Spleen (tissue), 11 donors: Measurements from ENCODE around the gene PIGN. TPM values are rescaled to one million over a fixed set of nuclear protein-coding genes. Genes with fewer than 3 reads are reported as not detected.

Source experiments
- DNase-seq: peaks from one replicate; pipeline ENCODE4 v3.0.0-alpha.2; 2020
- H3K27ac ChIP-seq, 8 donors: fragments of 200-600 bp; sonication (generic) in 7 of 8; 1 replicate in 4 of 8; 2 replicates in 4 of 8; pipeline versions ENCODE4 v1.5.0 to v1.8.0; 2016 to 2021; ENCODE audit warnings: inconsistent platforms in 4 of 8, mild to moderate bottlenecking in 4 of 8, moderate library complexity in 1 of 8
- H3K27me3 ChIP-seq, 7 donors: fragments of 200-600 bp; sonication (generic) in 6 of 7; replicated peaks in 1 of 7; 1 replicate in 4 of 7; 2 replicates in 3 of 7; pipeline versions ENCODE4 v1.5.0 to v1.8.0; 2016 to 2021; ENCODE audit warnings: inconsistent platforms in 3 of 7, mild to moderate bottlenecking in 1 of 7
- H3K36me3 ChIP-seq, 6 donors: fragments of 200-600 bp; sonication (generic) in 5 of 6; 1 replicate in 4 of 6; 2 replicates in 2 of 6; pipeline versions ENCODE4 v1.5.0 to v1.8.0; 2016 to 2021; ENCODE audit warnings: inconsistent platforms in 2 of 6
- H3K4me1 ChIP-seq, 6 donors: fragments of 200-600 bp; sonication (generic) in 5 of 6; 1 replicate in 3 of 6; 2 replicates in 3 of 6; pipeline versions ENCODE4 v1.5.0 to v1.8.0; 2016 to 2021; ENCODE audit warnings: inconsistent platforms in 3 of 6
- H3K4me3 ChIP-seq, 8 donors: fragments of 200-600 bp; sonication (generic) in 7 of 8; 1 replicate in 4 of 8; 2 replicates in 4 of 8; pipeline versions ENCODE4 v1.5.0 to v1.8.0; 2016 to 2021; ENCODE audit warnings: inconsistent platforms in 4 of 8, mild to moderate bottlenecking in 4 of 8, moderate library complexity in 2 of 8
- H3K9me3 ChIP-seq, 8 donors: fragments of 200-600 bp; sonication (generic) in 7 of 8; 1 replicate in 4 of 8; 2 replicates in 4 of 8; pipeline versions ENCODE4 v1.5.0 to v1.8.0; 2016 to 2021; ENCODE audit warnings: inconsistent platforms in 4 of 8
- POLR2A ChIP-seq, 3 donors: fragments of 450-650 bp; IDR thresholded peaks; one replicate each; pipeline ENCODE4 v1.5.1; 2017; ENCODE audit warnings: antibody characterized with exemption in 3 of 3, mild to moderate bottlenecking in 1 of 3
- POLR2AphosphoS5 ChIP-seq, 3 donors: sonication (generic); formaldehyde crosslinking; IDR thresholded peaks; one replicate each; pipeline ENCODE4 v1.5.1; 2017; ENCODE audit warnings: antibody characterized with exemption in 3 of 3
- WGBS, 5 donors: extraction: QIAGEN DNeasy Blood & Tissue Kit in 3 of 5; methylation state at CpG; one replicate each; pipeline versions ENCODE4 v1.1.5 to v1.1.7; 2013 to 2018; 5-methylcytosine and 5-hydroxymethylcytosine counted together
- intact Hi-C: fragments of 100-400 bp; cut with DNase I; formaldehyde crosslinking; loops from one replicate; pipeline ENCODE4 v1.15.0; 2023; ENCODE audit warnings: low total_unique reads
- polyA plus RNA-seq, 3 donors: library from polyadenylated mRNA; stranded (reverse); fragments of 200-250 nt; gene quantifications; one replicate each; pipeline ENCODE4 v1.2.1, GENCODE V29; 2013
- total RNA-seq, 7 donors: library from RNA; depleted of rRNA in 3 of 7; stranded (reverse); fragments of >200 nt in 3 of 7; fragmentation: NEBNext Ultra II Directional in 4 of 7; extraction: Animal tissue kit (Norgen Biotek cat#: 25700) in 4 of 7; gene quantifications; one replicate each; pipeline versions ENCODE4 v1.1.0 to v1.2.1, GENCODE V29; 2016 to 2021
- TF ChIP-seq, protein P1 (sequence below), 11 experiments: fragments of 200-600 bp in 7 of 11; fragments of 450-650 bp in 4 of 11; sonication (generic) in 4 of 11; IDR thresholded peaks in 8 of 11; conservative IDR thresholded peaks in 3 of 11; 1 replicate in 7 of 11; 2 replicates in 4 of 11; pipeline versions ENCODE4 v1.4.0 to v1.8.0; 2016 to 2021; ENCODE audit warnings: antibody characterized with exemption in 11 of 11, inconsistent platforms in 4 of 11, mild to moderate bottlenecking in 1 of 11
- donor health status: healthy with polysubstance abuse.
- donor health status: DM: no; HTN: no; CAD: no; lungs with moderate emphysema.
- donor health status: DM: no; HTN: no; CAD: no.
- donor health status: Bipolar disorder and iron deficiency.
- donor health status: healthy.
- donor health status: DM: no; HTN: no; CAD: no.
- donor health status: DM: yes; HTN: yes; CAD: no.

The PIGN gene
- total and polyA plus RNA-seq, 10 donors, result 4.0 to 41.4 (median 25.4) TPM

DNA sequence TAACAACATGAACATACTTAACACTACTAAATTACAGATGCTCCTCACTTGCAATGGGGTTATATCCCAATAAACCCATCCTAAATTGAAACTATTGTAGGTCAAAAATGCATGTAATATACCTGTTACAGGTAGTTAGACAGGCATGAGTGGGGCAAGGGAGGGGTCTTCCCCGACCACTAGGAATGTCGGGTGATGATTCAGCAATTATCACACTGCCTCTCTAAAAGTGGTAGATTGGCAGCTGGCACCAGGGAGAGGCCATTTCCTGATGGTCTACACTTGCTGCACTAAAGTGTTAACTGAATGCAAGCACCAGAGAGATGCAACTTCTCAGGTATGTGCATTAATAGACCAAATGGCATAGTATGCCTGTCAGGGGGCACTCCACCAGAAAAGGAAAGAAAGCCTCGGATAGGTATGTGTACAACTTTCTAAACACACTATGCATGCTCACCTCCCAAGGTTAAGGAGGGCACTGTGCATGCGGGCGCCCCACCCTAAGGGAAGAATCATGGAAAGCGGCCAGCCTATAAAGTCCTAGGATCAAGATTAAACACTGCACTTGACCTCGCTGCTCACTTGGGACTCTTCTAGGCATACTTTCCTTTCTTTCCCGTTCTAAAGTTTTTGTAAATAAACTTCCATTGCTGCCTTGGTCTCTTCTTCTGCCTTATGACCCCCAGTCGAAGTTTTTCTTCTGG lies 35.6 kb downstream of the PIGN start:
- Histone ChIP-seq H3K9me3 (no peaks in the 10 kb centered on the region), H3K27ac (no peak overlapping the region), H3K36me3 (peaks cover 0 to 55% (median 9%) of the 10 kb centered on the region in 6 donors), H3K4me3 (no peak overlapping the region), H3K27me3 (no peaks in the 10 kb centered on the region), H3K4me1 (no peaks in the 10 kb centered on the region)
- WGBS, 5 donors, result 92 to 95% (median 92%) methylated on average over 9 of the region's 9 CpGs
- intact Hi-C loops, result no loop called here
- DNase-seq, result no peak
- TF ChIP-seq, protein P1, sequence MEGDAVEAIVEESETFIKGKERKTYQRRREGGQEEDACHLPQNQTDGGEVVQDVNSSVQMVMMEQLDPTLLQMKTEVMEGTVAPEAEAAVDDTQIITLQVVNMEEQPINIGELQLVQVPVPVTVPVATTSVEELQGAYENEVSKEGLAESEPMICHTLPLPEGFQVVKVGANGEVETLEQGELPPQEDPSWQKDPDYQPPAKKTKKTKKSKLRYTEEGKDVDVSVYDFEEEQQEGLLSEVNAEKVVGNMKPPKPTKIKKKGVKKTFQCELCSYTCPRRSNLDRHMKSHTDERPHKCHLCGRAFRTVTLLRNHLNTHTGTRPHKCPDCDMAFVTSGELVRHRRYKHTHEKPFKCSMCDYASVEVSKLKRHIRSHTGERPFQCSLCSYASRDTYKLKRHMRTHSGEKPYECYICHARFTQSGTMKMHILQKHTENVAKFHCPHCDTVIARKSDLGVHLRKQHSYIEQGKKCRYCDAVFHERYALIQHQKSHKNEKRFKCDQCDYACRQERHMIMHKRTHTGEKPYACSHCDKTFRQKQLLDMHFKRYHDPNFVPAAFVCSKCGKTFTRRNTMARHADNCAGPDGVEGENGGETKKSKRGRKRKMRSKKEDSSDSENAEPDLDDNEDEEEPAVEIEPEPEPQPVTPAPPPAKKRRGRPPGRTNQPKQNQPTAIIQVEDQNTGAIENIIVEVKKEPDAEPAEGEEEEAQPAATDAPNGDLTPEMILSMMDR (IDR thresholded peaks at IDR 0.05 in 8 of 11, conservative IDR thresholded peaks at IDR 0.05 in 3 of 11), result no peak
- TF ChIP-seq POLR2A (IDR thresholded peaks at IDR 0.05), result no peak
- TF ChIP-seq POLR2AphosphoS5 (IDR thresholded peaks at IDR 0.05), result no peak

DNA sequence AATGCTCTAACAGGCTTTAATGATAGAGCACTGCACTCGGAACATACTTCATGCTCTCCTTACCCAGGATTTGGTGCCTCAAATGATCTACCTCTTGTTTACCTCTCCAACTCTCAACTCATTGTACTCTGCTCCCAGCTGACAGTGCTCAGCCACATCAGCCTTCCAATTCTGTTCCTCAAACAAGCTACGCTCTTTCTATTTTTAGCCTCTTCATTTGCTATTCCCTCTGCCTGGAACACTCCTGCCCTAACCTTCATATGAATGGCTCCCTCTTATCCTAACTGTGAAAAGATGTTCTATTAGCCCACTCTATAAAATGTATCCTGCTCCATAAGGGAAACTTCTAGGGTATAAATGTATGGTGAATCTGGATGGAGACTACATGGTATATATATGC lies 42.5 kb downstream of the PIGN start:
- H3K4me3 ChIP-seq, result no peak overlapping the region
- H3K9me3 ChIP-seq, result no peaks in the 10 kb centered on the region
- WGBS, 5 donors, result 93 to 100% (median 95%) methylated on average over 2 of the region's 2 CpGs
- DNase-seq, result no peak
- no peak overlapping the region for H3K27ac ChIP-seq
- TF ChIP-seq POLR2AphosphoS5 (IDR thresholded peaks at IDR 0.05), result no peak
- TF ChIP-seq, protein P1 (IDR thresholded peaks at IDR 0.05 in 8 of 11, conservative IDR thresholded peaks at IDR 0.05 in 3 of 11), result no peak
- TF ChIP-seq POLR2A (IDR thresholded peaks at IDR 0.05), result no peak
- no peaks in the 10 kb centered on the region for H3K4me1 ChIP-seq
- intact Hi-C loops, result no loop called here
- peaks cover 0 to 56% (median 16%) of the 10 kb centered on the region in 6 donors for H3K36me3 ChIP-seq
- no peaks in the 10 kb centered on the region for H3K27me3 ChIP-seq

DNA sequence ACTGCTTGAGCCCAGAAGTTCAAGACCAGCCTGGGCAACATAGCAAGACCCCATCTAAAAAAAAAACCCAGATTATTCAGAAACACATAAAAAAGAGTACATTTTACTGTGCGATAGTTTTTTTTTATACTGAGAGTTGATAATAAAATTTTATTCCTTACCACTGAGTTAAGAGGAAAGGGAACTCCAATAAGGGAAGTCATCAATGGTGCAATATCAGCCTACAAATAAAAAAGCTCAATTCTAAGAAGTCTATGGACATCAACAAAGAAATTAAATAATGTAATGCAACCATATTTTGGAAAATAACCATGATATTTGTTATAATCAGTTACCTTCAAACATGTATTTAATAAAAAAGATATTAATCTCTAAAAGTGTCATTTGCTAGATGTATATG lies 46.6 kb downstream of the PIGN start:
- DNase-seq, result no peak
- H3K36me3 ChIP-seq, result peaks cover 0 to 68% (median 24%) of the 10 kb centered on the region in 6 donors
- H3K4me3 ChIP-seq, result no peak overlapping the region
- no peaks in the 10 kb centered on the region for H3K4me1 ChIP-seq
- H3K9me3 ChIP-seq, result no peaks in the 10 kb centered on the region
- H3K27ac ChIP-seq, result no peak overlapping the region
- no peaks in the 10 kb centered on the region for H3K27me3 ChIP-seq
- 2 to 100% (median 91%) methylated on average over 1 of the region's 1 CpG for WGBS, 5 donors
- TF ChIP-seq POLR2AphosphoS5 (IDR thresholded peaks at IDR 0.05) (no peak), POLR2A (IDR thresholded peaks at IDR 0.05) (no peak)
- TF ChIP-seq, protein P1 (IDR thresholded peaks at IDR 0.05 in 8 of 11, conservative IDR thresholded peaks at IDR 0.05 in 3 of 11), result no peak
- intact Hi-C loops, result no loop called here

DNA sequence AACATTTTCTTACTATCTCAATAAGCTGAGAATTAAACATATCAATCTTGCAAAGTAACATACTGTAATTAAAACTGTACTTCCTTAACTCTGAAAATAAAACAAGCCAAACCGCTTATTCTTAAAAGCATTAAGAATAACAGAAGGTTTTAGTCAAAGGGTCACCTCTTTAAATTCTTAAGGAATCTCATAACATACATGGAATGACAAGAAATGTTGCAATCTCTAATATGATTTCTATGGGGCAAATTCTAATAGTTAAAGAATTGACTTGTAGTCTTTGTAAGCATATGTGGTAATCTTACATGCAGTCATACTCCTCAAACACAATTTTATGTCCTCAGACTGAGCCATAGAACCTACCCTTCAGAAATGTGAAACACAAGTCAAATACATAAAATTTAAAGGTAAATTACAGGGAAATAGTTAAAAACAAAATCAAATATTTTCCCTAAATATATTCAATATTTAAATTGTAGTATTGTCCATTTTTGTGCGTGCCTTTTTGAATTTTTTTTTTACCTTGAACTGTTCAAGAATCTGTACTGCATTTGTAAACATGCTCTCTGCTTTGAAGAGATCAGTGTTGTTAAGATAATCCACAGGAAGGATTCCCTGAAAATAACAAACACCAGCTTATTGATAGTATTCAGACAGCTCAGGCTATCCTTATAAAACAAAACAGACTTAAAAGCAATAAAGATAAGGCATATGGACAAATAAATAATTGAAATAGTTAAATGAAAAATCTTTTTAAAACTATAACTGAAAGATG lies 48.2 kb downstream of the PIGN start:
- H3K4me3 ChIP-seq, result no peak overlapping the region
- peaks cover 0 to 52% (median 16%) of the 10 kb centered on the region in 6 donors for H3K36me3 ChIP-seq
- H3K9me3 ChIP-seq, result no peaks in the 10 kb centered on the region
- no peaks in the 10 kb centered on the region for H3K4me1 ChIP-seq
- TF ChIP-seq, protein P1 (IDR thresholded peaks at IDR 0.05 in 8 of 11, conservative IDR thresholded peaks at IDR 0.05 in 3 of 11), result no peak
- TF ChIP-seq POLR2A (IDR thresholded peaks at IDR 0.05) (no peak), POLR2AphosphoS5 (IDR thresholded peaks at IDR 0.05) (no peak)
- no peak overlapping the region for H3K27ac ChIP-seq
- DNase-seq, result no peak
- no peaks in the 10 kb centered on the region for H3K27me3 ChIP-seq
- intact Hi-C loops, result loop anchor here (10.0 kb wide), 1 partner anchor 584 kb away; no protein-coding TSS in a partner anchor
- 47 to 96% (median 94%) methylated on average over 2 of the region's 2 CpGs for WGBS, 5 donors
